Lower leg skin (tissue), 4 donors: Measurements from ENCODE around the gene RACK1. TPM values are rescaled to one million over a fixed set of nuclear protein-coding genes. Genes with fewer than 3 reads are reported as not detected.
"Not testable (repeated sequence)": the region's sequence is repeated elsewhere in the genome, so short reads cannot be mapped to it uniquely, and the experiment has no call there.

Source experiments
- DNase-seq, 2 donors: peaks; one replicate each; pipeline ENCODE4 v3.0.0-alpha.2; 2019; ENCODE audit warnings: low spot score in 2 of 2
- H3K4me3 ChIP-seq: fragments of 200-600 bp; sonication (generic); 2 replicates; pipeline ENCODE4 v1.5.1; 2017; ENCODE audit warnings: mild to moderate bottlenecking, low read depth; ENCODE audit not compliant: poor library complexity, severe bottlenecking
- CTCF ChIP-seq, 3 donors: fragments of 450-650 bp; IDR thresholded peaks; one replicate each; pipeline ENCODE4 v1.5.1; 2016; ENCODE audit warnings: antibody characterized with exemption in 3 of 3, mild to moderate bottlenecking in 3 of 3, moderate library complexity in 2 of 3
- POLR2A ChIP-seq, 2 donors: fragments of 450-650 bp; IDR thresholded peaks; one replicate each; pipeline ENCODE4 v1.6.1; 2016 to 2017; ENCODE audit warnings: antibody characterized with exemption in 2 of 2, mild to moderate bottlenecking in 1 of 2, moderate library complexity in 1 of 2
- WGBS, 2 donors: methylation state at CpG; one replicate each; pipeline ENCODE4 v1.1.5; 2018; 5-methylcytosine and 5-hydroxymethylcytosine counted together
- intact Hi-C: fragments of 100-400 bp; cut with DNase I; formaldehyde crosslinking; loops from one replicate; pipeline ENCODE4 v1.15.0; 2023; ENCODE audit warnings: low total_unique reads
- total RNA-seq, 4 donors: library from RNA; depleted of rRNA; stranded (reverse); fragments of >200 nt; gene quantifications; one replicate each; pipeline ENCODE4 v1.1.0, GENCODE V29; 2016

The RACK1 gene
- 1,000 to 10,000 TPM; 3,064 to 4,085 (median 3,503) TPM for total RNA-seq

- 0 to 1% methylated on average over 35 to 48 of the region's 50 CpGs for WGBS, 2 donors
- intact Hi-C loops = no loop called here
- peak; percentile 89 to 98 for DNase-seq
- TF ChIP-seq CTCF (IDR thresholded peaks at IDR 0.05) (no peak), POLR2A (IDR thresholded peaks at IDR 0.05) (no peak)
- peak within 1 kb of the TSS; percentile 77 for H3K4me3 ChIP-seq
Measured at GRCh38 chr5:181243564-181244343, at the start of gene RACK1. Gene RACK1 (minus strand): TSS chr5:181243906. CDS start chr5:181243800, 106 bp downstream.

- 77 to 84% methylated on average over 1 of the region's 1 CpG for WGBS, 2 donors
- H3K4me3 ChIP-seq, DNase-seq, intact Hi-C loops: not testable (repeated sequence)
Measured at GRCh38 chr5:181287331-181287730, 43.6 kb upstream of the RACK1 start.

GRCh38 chr5:181285962-181286705, 42.4 kb upstream of the RACK1 start:
- intact Hi-C loops, H3K4me3 ChIP-seq: not testable (repeated sequence)
- peak in 1 of 2 donors; percentile 72 for DNase-seq
- WGBS, 2 donors = 88 to 96% methylated on average over 10 of the region's 10 CpGs

- WGBS, 2 donors = 53 to 57% methylated on average over 2 to 6 of the region's 6 CpGs
- intact Hi-C loops, H3K4me3 ChIP-seq: not testable (repeated sequence)
- DNase-seq = peak in 1 of 2 donors; percentile 53
Measured at GRCh38 chr5:181283841-181284755, 40.4 kb upstream of the RACK1 start.

GRCh38 chr5:181283347-181283746, 39.6 kb upstream of the RACK1 start:
- intact Hi-C loops = no loop called here
- H3K4me3 ChIP-seq = no peak overlapping the region
- WGBS, 2 donors = 74 to 85% methylated on average over 12 to 13 of the region's 13 CpGs
- DNase-seq = peak in 1 of 2 donors; percentile 69
- no peak for TF ChIP-seq POLR2A (IDR thresholded peaks at IDR 0.05)
- no peak for TF ChIP-seq CTCF (IDR thresholded peaks at IDR 0.05)

GRCh38 chr5:181282874-181283273, 39.2 kb upstream of the RACK1 start:
- no peak for TF ChIP-seq CTCF (IDR thresholded peaks at IDR 0.05)
- no peak for TF ChIP-seq POLR2A (IDR thresholded peaks at IDR 0.05)
- WGBS, 2 donors = 94% methylated on average over 7 of the region's 7 CpGs; no CpG with 5 or more reads in 1 of the 2 donors
- H3K4me3 ChIP-seq = no peak overlapping the region
- intact Hi-C loops = no loop called here
- peak in 1 of 2 donors; percentile 70 for DNase-seq

- DNase-seq = peak in 1 of 2 donors; percentile 61
- H3K4me3 ChIP-seq, intact Hi-C loops: not testable (repeated sequence)
- 84 to 100% methylated on average over 2 to 16 of the region's 16 CpGs for WGBS, 2 donors
Measured at GRCh38 chr5:181282415-181282814, 38.7 kb upstream of the RACK1 start.
